Measurements from ENCODE around the gene MASP1.

DNA sequence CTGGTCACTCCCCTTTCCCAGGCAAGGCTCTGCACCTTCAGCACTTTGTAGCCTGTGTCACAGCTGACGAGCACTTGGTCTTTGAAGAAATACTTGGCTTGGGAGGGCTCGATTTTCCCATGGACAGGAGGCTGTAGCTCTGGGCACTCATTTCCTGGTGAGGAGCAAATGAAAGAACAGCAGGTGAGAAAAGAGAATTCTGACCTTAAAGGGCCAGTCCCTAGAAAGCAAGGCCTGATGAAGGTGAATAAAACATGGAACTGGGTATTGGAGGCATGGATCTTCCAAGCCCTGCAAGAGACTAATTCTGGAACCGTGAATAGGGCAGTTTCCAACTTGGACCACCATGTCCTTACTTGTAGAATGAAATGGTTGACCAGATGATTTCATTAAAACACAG, 39.9 kb downstream of the MASP1 start:
- TF ChIP-seq, protein P1, sequence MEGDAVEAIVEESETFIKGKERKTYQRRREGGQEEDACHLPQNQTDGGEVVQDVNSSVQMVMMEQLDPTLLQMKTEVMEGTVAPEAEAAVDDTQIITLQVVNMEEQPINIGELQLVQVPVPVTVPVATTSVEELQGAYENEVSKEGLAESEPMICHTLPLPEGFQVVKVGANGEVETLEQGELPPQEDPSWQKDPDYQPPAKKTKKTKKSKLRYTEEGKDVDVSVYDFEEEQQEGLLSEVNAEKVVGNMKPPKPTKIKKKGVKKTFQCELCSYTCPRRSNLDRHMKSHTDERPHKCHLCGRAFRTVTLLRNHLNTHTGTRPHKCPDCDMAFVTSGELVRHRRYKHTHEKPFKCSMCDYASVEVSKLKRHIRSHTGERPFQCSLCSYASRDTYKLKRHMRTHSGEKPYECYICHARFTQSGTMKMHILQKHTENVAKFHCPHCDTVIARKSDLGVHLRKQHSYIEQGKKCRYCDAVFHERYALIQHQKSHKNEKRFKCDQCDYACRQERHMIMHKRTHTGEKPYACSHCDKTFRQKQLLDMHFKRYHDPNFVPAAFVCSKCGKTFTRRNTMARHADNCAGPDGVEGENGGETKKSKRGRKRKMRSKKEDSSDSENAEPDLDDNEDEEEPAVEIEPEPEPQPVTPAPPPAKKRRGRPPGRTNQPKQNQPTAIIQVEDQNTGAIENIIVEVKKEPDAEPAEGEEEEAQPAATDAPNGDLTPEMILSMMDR (IDR thresholded peaks at IDR 0.05; ENCODE audit: low read length) = no peak
- no peak for TF ChIP-seq EZH2 (IDR thresholded peaks at IDR 0.05; ENCODE audit: borderline replicate concordance, low read length)
